Natural killer cell treated with Interleukin-12 subunit alpha and Interleukin-12 subunit beta and Interleukin-15 and Interleukin-18, amount 100 ng/mL, for 72 hours (primary cell): Measurements from ENCODE around the gene OTUD1. TPM values are rescaled to one million over a fixed set of nuclear protein-coding genes. Genes with fewer than 3 reads are reported as not detected.

Experiments used
- total RNA-seq, 2 donors: library from RNA; stranded (reverse); gene quantifications; one replicate each; pipeline ENCODE4 v1.2.3, GENCODE V29; 2022

The OTUD1 gene
- total RNA-seq, 2 donors from 2014 or later, result 2.9 to 3.7 TPM

Other genes starting within 250 kb of the OTUD1 start
- gene PTF1A, start 246.8 kb upstream of the OTUD1 start, total RNA-seq, result not detected
- gene C10orf67, start 94.3 kb upstream of the OTUD1 start, total RNA-seq, result not detected